ENCODE measurements around the gene ANP32D. TPM values are rescaled to one million over a fixed set of nuclear protein-coding genes. Genes with fewer than 3 reads are reported as not detected.
A peak's percentile ranks its signal among the peaks of the same experiment; 100 is the strongest.

ANP32D gene
- total and polyA plus RNA-seq, 9 of the 15 experiments (the other 6 are each of a cell fraction or from before 2014, with no cell fraction given) = not detected

- TF ChIP-seq CTCFL (IDR thresholded peaks at IDR 0.05; ENCODE audit: borderline replicate concordance, insufficient read depth, low read depth, low read length, poor library complexity, severe bottlenecking) (no peak), BRCA1 (IDR thresholded peaks at IDR 0.05) (no peak), BRCA1 (CRISPR knock-in tag; IDR thresholded peaks at IDR 0.05) (no peak), YBX1 (IDR thresholded peaks at IDR 0.05) (no peak), EZH2 (IDR thresholded peaks at IDR 0.05; ENCODE audit: borderline replicate concordance, low read depth, low read length) (no peak), ZNF212 (CRISPR knock-in tag; IDR thresholded peaks at IDR 0.05) (no peak), KLF13 (tag; IDR thresholded peaks at IDR 0.05; ENCODE audit: borderline replicate concordance, low read depth) (no peak), CBFA2T3 (IDR thresholded peaks at IDR 0.05) (peak; percentile 75), ILF3 (IDR thresholded peaks at IDR 0.05; ENCODE audit: borderline replicate concordance) (no peak), SPI1 (IDR thresholded peaks at IDR 0.05; ENCODE audit: borderline replicate concordance, low read depth, low read length) (no peak), THRA (IDR thresholded peaks at IDR 0.05) (no peak), RCOR1 (IDR thresholded peaks at IDR 0.05; ENCODE audit: borderline replicate concordance in 1 of 2, low read depth in 2 of 2, low read length in 2 of 2) (0 out of 4 replicates have a peak, but pooled peaks of 1 of the 2 experiments have one; percentile 29), HDGF (IDR thresholded peaks at IDR 0.05) (no peak), MEIS2 (IDR thresholded peaks at IDR 0.05; ENCODE audit: partially characterized antibody) (peak; percentile 50), TCF7 (IDR thresholded peaks at IDR 0.05; ENCODE audit: borderline replicate concordance) (no peak), HNRNPL (IDR thresholded peaks at IDR 0.05; ENCODE audit: low read depth, low read length) (no peak), MECOM (CRISPR knock-in tag; IDR thresholded peaks at IDR 0.05) (peak; percentile 23; the same call in 1 of the 2 replicates), RBM22 (IDR thresholded peaks at IDR 0.05; ENCODE audit: low read depth, low read length, poor library complexity, severe bottlenecking) (no peak), E2F6 (IDR thresholded peaks at IDR 0.05; ENCODE audit: borderline replicate concordance in 1 of 2, extremely low read depth in 1 of 2, insufficient read depth in 1 of 2, insufficient read length in 1 of 2, low read depth in 1 of 2, low read length in 1 of 2, poor library complexity in 1 of 2, severe bottlenecking in 1 of 2) (no peak), TBP (optimal IDR thresholded peaks at IDR 0.05; ENCODE audit: low read depth, low read length) (no peak), NFXL1 (CRISPR knock-in tag; IDR thresholded peaks at IDR 0.05) (no peak), PPARD (CRISPR knock-in tag; IDR thresholded peaks at IDR 0.05) (no peak), ZBTB49 (CRISPR knock-in tag; IDR thresholded peaks at IDR 0.05; ENCODE audit: borderline replicate concordance) (no peak)
Measured at GRCh38 chr12:48459259-48459658, 13.1 kb upstream of the ANP32D start (continued).
